Naive B cell (primary cell): ENCODE measurements around the gene ERCC3. TPM values are rescaled to one million over a fixed set of nuclear protein-coding genes. Genes with fewer than 3 reads are reported as not detected.
"Not testable (repeated sequence)": the region's sequence is repeated elsewhere in the genome, so short reads cannot be mapped to it uniquely, and the experiment has no call there.

Experiments used
- ATAC-seq, 2 donors: fragments of 150-1000 bp; cut with Tn5 transposase; 2 replicates each; pipeline ENCODE4 v1.10.0; 2021; ENCODE audit warnings: low read depth in 2 of 2, mild to moderate bottlenecking in 2 of 2, moderate library complexity in 2 of 2
- DNase-seq: peaks from one replicate; pipeline ENCODE4 v3.0.0; 2022
- H3K27ac Mint-ChIP-seq, 6 donors: one replicate each; pipeline ENCODE4 v1.8.0; 2020 to 2022; ENCODE audit warnings: mild to moderate bottlenecking in 6 of 6, mixed read lengths in 6 of 6, moderate library complexity in 5 of 6, inconsistent platforms in 2 of 6
- H3K27me3 Mint-ChIP-seq, 3 donors: one replicate each; pipeline ENCODE4 v1.8.0; 2021 to 2022; ENCODE audit warnings: mixed read lengths in 3 of 3, mild to moderate bottlenecking in 1 of 3
- H3K36me3 Mint-ChIP-seq, 2 donors: one replicate each; pipeline ENCODE4 v1.8.0; 2020 to 2022; ENCODE audit warnings: mixed read lengths in 2 of 2, inconsistent platforms in 1 of 2, mild to moderate bottlenecking in 1 of 2
- H3K4me1 Mint-ChIP-seq, 3 donors: one replicate each; pipeline ENCODE4 v1.8.0; 2020 to 2022; ENCODE audit warnings: mixed read lengths in 3 of 3, inconsistent platforms in 1 of 3, mild to moderate bottlenecking in 1 of 3, moderate library complexity in 1 of 3
- H3K4me3 Mint-ChIP-seq, 8 donors: one replicate each; pipeline ENCODE4 v1.8.0; 2020 to 2022; ENCODE audit warnings: mild to moderate bottlenecking in 8 of 8, mixed read lengths in 8 of 8, moderate library complexity in 8 of 8, inconsistent platforms in 2 of 8
- H3K9me3 Mint-ChIP-seq, 7 donors: one replicate each; pipeline ENCODE4 v1.8.0; 2020 to 2022; ENCODE audit warnings: mixed read lengths in 7 of 7, mild to moderate bottlenecking in 5 of 7, inconsistent platforms in 2 of 7, moderate library complexity in 1 of 7
- polyA plus RNA-seq, 6 donors: library from polyadenylated mRNA; unstranded; fragments of 300-500 nt; fragmentation: Illumina TruSeq; gene quantifications; one replicate each; pipeline ENCODE4 v1.2.3, GENCODE V29; 2021; ENCODE audit warnings: low read depth in 6 of 6

Gene ERCC3
- polyA plus RNA-seq, 6 donors from 2014 or later = 19.0 to 32.5 (median 23.6) TPM

- no peak overlapping the region for H3K27ac Mint-ChIP-seq
- peak overlapping the region in 7 of 8 donors; percentile 69 to 92 (median 77) for H3K4me3 Mint-ChIP-seq
- H3K9me3 Mint-ChIP-seq = peaks cover 5 to 22% (median 10%) of the 10 kb centered on the region in 7 donors
- peak in 1 of 2 donors; percentile 10 for ATAC-seq
- peaks cover 18 to 26% (median 22%) of the 10 kb centered on the region in 3 donors for H3K4me1 Mint-ChIP-seq
- DNase-seq = no peak
- peaks cover 0 to 22% of the 10 kb centered on the region in 2 donors for H3K36me3 Mint-ChIP-seq
- H3K27me3 Mint-ChIP-seq = peaks cover 54 to 65% (median 65%) of the 10 kb centered on the region in 3 donors
Observed at GRCh38 chr2:127218812-127219170, 75.2 kb downstream of the ERCC3 start.

- peaks cover 0 to 22% of the 10 kb centered on the region in 2 donors for H3K36me3 Mint-ChIP-seq
- ATAC-seq = no peak
- H3K9me3 Mint-ChIP-seq = peaks cover 5 to 32% (median 17%) of the 10 kb centered on the region in 7 donors
- H3K27me3 Mint-ChIP-seq = peaks cover 50 to 65% (median 62%) of the 10 kb centered on the region in 3 donors
- no peak for DNase-seq
- peaks cover 18 to 26% (median 22%) of the 10 kb centered on the region in 3 donors for H3K4me1 Mint-ChIP-seq
- H3K4me3 Mint-ChIP-seq = peak overlapping the region in 7 of 8 donors; percentile 14 to 92 (median 75)
- peak overlapping the region in 1 of 6 donors; percentile 88 for H3K27ac Mint-ChIP-seq
Observed at GRCh38 chr2:127217470-127218325, 76.2 kb downstream of the ERCC3 start.

GRCh38 chr2:127216593-127216992, 77.4 kb downstream of the ERCC3 start:
- Mint-ChIP-seq H3K36me3 (peaks cover 0 to 22% of the 10 kb centered on the region in 2 donors), H3K4me3 (peak overlapping the region in 2 of 8 donors; percentile 13 to 25), H3K9me3 (peaks cover 5 to 34% (median 17%) of the 10 kb centered on the region in 7 donors), H3K4me1 (peaks cover 18 to 26% (median 22%) of the 10 kb centered on the region in 3 donors), H3K27me3 (peaks cover 55 to 76% (median 73%) of the 10 kb centered on the region in 3 donors), H3K27ac (no peak overlapping the region)
- no peak for DNase-seq
- ATAC-seq = no peak

DNA sequence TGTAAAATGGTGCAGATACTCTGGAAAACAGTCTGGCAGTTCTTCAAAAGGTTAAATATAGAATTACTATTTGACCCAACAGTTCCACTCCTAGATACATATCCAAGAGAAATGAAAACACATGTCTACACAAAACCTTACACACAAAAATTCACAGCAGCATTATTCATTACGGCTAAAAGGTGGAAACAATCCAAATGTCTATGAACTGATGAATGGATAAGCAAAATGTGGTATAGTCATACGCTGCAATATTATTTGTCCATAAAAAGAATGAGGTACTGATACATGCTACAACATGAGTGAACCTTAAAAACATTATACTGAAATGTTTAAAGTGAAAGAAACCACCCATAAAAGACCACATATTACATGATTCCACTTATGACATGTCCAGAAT, 77.8 kb downstream of the ERCC3 start:
- no peak for ATAC-seq
- Mint-ChIP-seq H3K9me3 (peaks cover 5 to 34% (median 17%) of the 10 kb centered on the region in 7 donors), H3K4me1 (peaks cover 18 to 26% (median 22%) of the 10 kb centered on the region in 3 donors), H3K27ac (no peak overlapping the region), H3K36me3 (peaks cover 0 to 22% of the 10 kb centered on the region in 2 donors), H3K4me3 (no peak overlapping the region), H3K27me3 (peaks cover 55 to 79% (median 78%) of the 10 kb centered on the region in 3 donors)
- no peak for DNase-seq

DNA sequence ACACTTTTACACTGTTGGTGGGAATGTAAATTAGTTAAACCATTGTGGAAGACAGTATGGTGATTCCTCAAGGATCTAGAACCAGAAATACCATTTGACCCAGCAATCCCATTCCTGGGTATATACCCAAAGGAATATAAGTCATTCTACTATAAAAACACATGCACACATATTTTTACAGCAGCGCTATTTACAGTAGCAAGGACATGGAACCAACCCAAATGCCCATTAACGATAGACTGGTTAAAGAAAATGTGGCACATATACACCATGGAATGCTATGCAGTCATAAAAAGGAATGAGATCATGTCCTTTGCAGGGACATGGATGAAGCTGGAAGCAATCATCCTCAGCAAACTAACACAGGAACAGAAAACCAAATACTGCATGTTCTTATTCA, 79.7 kb downstream of the ERCC3 start:
- Mint-ChIP-seq H3K4me1 (peaks cover 9 to 14% (median 12%) of the 10 kb centered on the region in 3 donors), H3K9me3 (peaks cover 5 to 34% (median 15%) of the 10 kb centered on the region in 7 donors), H3K36me3 (peaks cover 0 to 11% of the 10 kb centered on the region in 2 donors), H3K27me3 (peaks cover 57 to 85% (median 81%) of the 10 kb centered on the region in 3 donors)
- not testable (repeated sequence) for H3K27ac Mint-ChIP-seq, DNase-seq, ATAC-seq, H3K4me3 Mint-ChIP-seq

- Mint-ChIP-seq H3K9me3 (peaks cover 0 to 8% (median 4%) of the 10 kb centered on the region in 7 donors), H3K27ac (no peak overlapping the region), H3K4me3 (no peak overlapping the region), H3K4me1 (no peaks in the 10 kb centered on the region), H3K36me3 (no peaks in the 10 kb centered on the region), H3K27me3 (peaks cover 19 to 74% (median 57%) of the 10 kb centered on the region in 3 donors)
- ATAC-seq (no peak), DNase-seq (no peak)
Observed at GRCh38 chr2:127208313-127208712, 85.6 kb downstream of the ERCC3 start.

Other genes starting within 250 kb of the ERCC3 start
- 100 to 1,000 TPM; 103 to 150 (median 124) TPM for gene BIN1, start 187.0 kb downstream of the ERCC3 start, polyA plus RNA-seq
- not detected for gene CYP27C1, start 73.8 kb downstream of the ERCC3 start, polyA plus RNA-seq
- 100 to 1,000 TPM in 1 of 6 donors, 10 to 100 TPM in 5; 67.2 to 101 (median 73.2) TPM for gene MAP3K2, start 93.8 kb upstream of the ERCC3 start, polyA plus RNA-seq
- gene PROC, start 124.3 kb upstream of the ERCC3 start, polyA plus RNA-seq = under 1 TPM in 1 of 6 donors, not detected in 5; 0.53 TPM
- gene IWS1, start 232.3 kb upstream of the ERCC3 start, polyA plus RNA-seq = 10 to 100 TPM in 5 of 6 donors, 1 to 10 TPM in 1; 5.3 to 43.9 (median 19.1) TPM
- 10 to 100 TPM in 3 of 6 donors, 1 to 10 TPM in 3; 1.7 to 44.3 (median 12.0) TPM for gene MYO7B, start 241.5 kb upstream of the ERCC3 start, polyA plus RNA-seq